ENCODE data around the gene CCR9.

Gene CCR9

DNA sequence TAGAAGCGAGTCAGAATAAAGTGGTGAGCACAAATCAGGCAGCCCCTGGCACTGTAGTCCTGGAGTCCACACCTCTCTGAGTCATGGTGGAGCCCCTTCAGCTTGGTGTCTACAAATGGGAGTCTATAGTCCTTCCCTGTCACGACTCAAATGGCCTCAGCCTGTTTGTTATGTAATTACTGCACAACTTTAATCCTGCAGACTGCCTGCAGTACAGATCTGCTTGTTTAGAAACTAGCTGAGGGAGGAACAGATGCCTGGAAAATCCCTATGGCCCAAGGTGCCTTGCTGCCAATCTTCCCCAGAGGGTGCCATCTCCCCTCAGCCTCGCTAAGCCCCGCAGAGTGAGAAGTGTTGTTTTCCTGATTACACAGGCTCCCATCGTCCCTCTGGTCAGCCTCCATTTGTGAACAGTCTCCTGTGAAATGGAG is 53.0 kb downstream of the CCR9 start:
- no peak for DNase-seq

GRCh38 chr3:45940004-45940780 is 53.8 kb downstream of the CCR9 start:
- no peak for DNase-seq

GRCh38 chr3:45940781-45941365 is 54.5 kb downstream of the CCR9 start:
- DNase-seq, result no peak

DNA sequence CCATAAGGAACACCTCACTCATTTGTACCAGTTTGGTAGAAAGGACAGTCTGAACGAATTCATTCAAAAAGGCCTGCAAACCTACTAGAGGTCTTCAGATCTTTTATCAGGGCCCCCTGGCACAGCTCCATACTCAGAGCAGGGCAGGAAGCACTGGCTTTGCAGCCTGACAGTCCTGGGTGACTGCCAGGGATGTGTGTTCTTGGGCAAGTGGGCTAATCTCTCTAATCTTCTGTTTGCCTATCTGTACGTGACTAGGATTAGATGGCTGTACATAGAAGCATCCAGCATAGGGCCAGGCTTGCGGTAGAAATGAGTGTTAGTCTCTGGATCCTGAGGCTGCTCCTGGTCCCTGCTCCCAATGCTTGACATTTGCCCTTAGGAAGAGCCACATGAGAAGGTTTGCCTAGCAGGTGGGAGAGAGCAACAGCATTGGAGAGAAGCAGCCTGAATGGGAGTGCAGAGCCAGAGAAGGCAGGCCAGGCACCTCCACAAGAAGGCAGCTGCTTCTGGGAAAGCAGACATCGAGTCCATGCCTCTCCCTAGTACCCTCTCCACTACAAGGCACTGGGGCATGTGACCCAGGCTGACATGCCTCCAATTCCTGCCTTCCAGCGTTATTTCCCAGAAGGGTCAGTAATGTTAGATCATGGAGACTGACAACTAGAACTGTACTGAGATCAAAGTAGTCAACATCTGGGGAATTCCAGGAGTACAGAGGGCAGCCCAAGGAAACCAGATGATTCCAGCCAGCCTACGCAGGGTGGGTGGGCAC is 55.9 kb downstream of the CCR9 start:
- no peak for DNase-seq

- no peak for DNase-seq
Measured at GRCh38 chr3:45943207-45943846, 57.0 kb downstream of the CCR9 start, which contains the start of gene CXCR6. Gene CXCR6 (plus strand): TSS chr3:45943464. CDS start chr3:45946482, 3,018 bp downstream.

GRCh38 chr3:45944830-45945620 is 58.7 kb downstream of the CCR9 start:
- no peak for DNase-seq

- no peak for DNase-seq
Measured at GRCh38 chr3:45946307-45946706, 60.0 kb downstream of the CCR9 start.

DNA sequence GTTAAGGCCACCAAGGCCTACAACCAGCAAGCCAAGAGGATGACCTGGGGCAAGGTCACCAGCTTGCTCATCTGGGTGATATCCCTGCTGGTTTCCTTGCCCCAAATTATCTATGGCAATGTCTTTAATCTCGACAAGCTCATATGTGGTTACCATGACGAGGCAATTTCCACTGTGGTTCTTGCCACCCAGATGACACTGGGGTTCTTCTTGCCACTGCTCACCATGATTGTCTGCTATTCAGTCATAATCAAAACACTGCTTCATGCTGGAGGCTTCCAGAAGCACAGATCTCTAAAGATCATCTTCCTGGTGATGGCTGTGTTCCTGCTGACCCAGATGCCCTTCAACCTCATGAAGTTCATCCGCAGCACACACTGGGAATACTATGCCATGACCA is 60.5 kb downstream of the CCR9 start:
- DNase-seq, result no peak

GRCh38 chr3:45947361-45947760 is 61.0 kb downstream of the CCR9 start:
- DNase-seq, result no peak

GRCh38 chr3:45948311-45948781 is 62.0 kb downstream of the CCR9 start:
- no peak for DNase-seq

- no peak for DNase-seq
Measured at GRCh38 chr3:45948881-45949280, 62.5 kb downstream of the CCR9 start.

GRCh38 chr3:45949432-45949831 is 63.1 kb downstream of the CCR9 start:
- no peak for DNase-seq

DNA sequence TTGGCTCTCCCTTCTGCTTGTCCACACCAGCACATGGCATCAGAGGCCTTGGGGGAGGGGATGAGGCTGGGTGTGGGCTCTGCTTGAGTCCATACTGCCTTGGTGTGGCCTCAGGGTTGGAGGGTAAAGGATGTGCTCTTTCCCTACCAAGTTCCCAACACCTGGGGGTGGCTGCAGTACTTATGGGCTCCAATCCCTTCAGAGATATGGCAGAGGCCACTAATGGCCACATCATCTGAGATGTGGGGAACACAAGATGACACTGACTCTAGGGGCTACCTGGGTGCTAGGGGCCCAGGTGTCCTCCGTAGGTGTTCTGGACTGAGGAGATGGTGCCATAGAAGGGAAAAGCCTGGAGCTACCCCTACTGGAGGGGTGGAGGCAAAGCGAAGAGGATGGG is 63.8 kb downstream of the CCR9 start:
- DNase-seq, result no peak

GRCh38 chr3:45950686-45951600 is 64.6 kb downstream of the CCR9 start:
- DNase-seq, result no peak

- DNase-seq, result no peak
Measured at GRCh38 chr3:45951946-45952345, 65.6 kb downstream of the CCR9 start.

- DNase-seq, result no peak
Measured at GRCh38 chr3:45952456-45952855, 66.1 kb downstream of the CCR9 start.

Data from femur (tissue), 1 donor.